Uterus (tissue), 2 donors: ENCODE results near the gene SRSF4.

Source experiments
- POLR2A ChIP-seq, 2 donors: fragments of 450-650 bp; IDR thresholded peaks; one replicate each; pipeline ENCODE4 v1.6.1; 2016; ENCODE audit warnings: antibody characterized with exemption in 2 of 2, mild to moderate bottlenecking in 1 of 2, moderate library complexity in 1 of 2
- TF ChIP-seq, protein P1 (sequence below), 4 experiments: fragments of 200-600 bp in 2 of 4; fragments of 450-650 bp in 2 of 4; sonication (generic) in 2 of 4; IDR thresholded peaks; one replicate each; pipeline ENCODE4 v1.5.1; 2016 to 2019; ENCODE audit warnings: antibody characterized with exemption in 4 of 4, mild to moderate bottlenecking in 2 of 4, moderate library complexity in 1 of 4

DNA sequence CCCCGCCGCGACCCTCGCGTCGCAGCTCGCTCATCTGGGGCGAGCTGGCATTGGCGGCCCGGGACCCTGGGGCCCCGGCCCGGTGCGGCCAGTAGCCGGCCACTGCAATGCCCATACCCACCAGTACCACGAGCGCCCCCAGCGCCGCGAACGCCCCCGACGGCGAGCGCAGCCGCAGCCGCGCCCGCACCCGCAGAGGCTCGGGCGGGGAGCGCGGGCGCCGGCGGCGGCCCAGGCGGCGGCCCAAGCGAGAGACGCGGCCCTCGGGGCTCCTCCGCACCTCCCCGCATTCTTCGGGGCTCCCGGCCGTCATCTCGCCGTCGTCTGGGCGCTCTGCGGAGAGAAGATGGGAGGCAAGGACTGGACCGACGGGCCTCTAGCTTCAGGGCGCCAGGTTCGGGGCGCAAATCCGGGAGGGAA, 60.2 kb downstream of the SRSF4 start:
- no peak for TF ChIP-seq POLR2A (IDR thresholded peaks at IDR 0.05)
- TF ChIP-seq, protein P1, sequence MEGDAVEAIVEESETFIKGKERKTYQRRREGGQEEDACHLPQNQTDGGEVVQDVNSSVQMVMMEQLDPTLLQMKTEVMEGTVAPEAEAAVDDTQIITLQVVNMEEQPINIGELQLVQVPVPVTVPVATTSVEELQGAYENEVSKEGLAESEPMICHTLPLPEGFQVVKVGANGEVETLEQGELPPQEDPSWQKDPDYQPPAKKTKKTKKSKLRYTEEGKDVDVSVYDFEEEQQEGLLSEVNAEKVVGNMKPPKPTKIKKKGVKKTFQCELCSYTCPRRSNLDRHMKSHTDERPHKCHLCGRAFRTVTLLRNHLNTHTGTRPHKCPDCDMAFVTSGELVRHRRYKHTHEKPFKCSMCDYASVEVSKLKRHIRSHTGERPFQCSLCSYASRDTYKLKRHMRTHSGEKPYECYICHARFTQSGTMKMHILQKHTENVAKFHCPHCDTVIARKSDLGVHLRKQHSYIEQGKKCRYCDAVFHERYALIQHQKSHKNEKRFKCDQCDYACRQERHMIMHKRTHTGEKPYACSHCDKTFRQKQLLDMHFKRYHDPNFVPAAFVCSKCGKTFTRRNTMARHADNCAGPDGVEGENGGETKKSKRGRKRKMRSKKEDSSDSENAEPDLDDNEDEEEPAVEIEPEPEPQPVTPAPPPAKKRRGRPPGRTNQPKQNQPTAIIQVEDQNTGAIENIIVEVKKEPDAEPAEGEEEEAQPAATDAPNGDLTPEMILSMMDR (IDR thresholded peaks at IDR 0.05) = no peak
